DLD1 (cell line): ENCODE data around the gene TSC2.

ENCODE experiments used
- in situ Hi-C: cut with HindIII; loops from 2 replicates; pipeline ENCODE4 v1.10.0; 2017; ENCODE audit warnings: low sequenced_read_pairs

TSC2 gene

GRCh38 chr16:2042986-2043666, 4.7 kb upstream of the TSC2 start:
- in situ Hi-C loops, result no loop called here

GRCh38 chr16:2043667-2044451, 3.9 kb upstream of the TSC2 start:
- in situ Hi-C loops, result no loop called here

GRCh38 chr16:2044541-2044940, 3.2 kb upstream of the TSC2 start:
- in situ Hi-C loops, result no loop called here

GRCh38 chr16:2045965-2046892, 1.6 kb upstream of the TSC2 start:
- in situ Hi-C loops, result no loop called here

- in situ Hi-C loops, result no loop called here
Measured at GRCh38 chr16:2046893-2047329, 874 bp upstream of the TSC2 start.

GRCh38 chr16:2048116-2048543, 345 bp downstream of the TSC2 start:
- in situ Hi-C loops, result no loop called here

GRCh38 chr16:2053211-2053610, 5.4 kb downstream of the TSC2 start:
- in situ Hi-C loops, result no loop called here

GRCh38 chr16:2053897-2054296, 6.1 kb downstream of the TSC2 start:
- in situ Hi-C loops, result no loop called here

- in situ Hi-C loops, result no loop called here
Measured at GRCh38 chr16:2054543-2055245, 6.9 kb downstream of the TSC2 start.

GRCh38 chr16:2056077-2056476, 8.3 kb downstream of the TSC2 start:
- in situ Hi-C loops, result no loop called here

GRCh38 chr16:2056681-2057407, 9.1 kb downstream of the TSC2 start:
- in situ Hi-C loops, result no loop called here

- in situ Hi-C loops, result no loop called here
Measured at GRCh38 chr16:2057438-2057837, 9.7 kb downstream of the TSC2 start.

GRCh38 chr16:2058420-2058819, 10.6 kb downstream of the TSC2 start:
- in situ Hi-C loops, result no loop called here

- in situ Hi-C loops, result no loop called here
Measured at GRCh38 chr16:2058872-2059271, 11.1 kb downstream of the TSC2 start.

- in situ Hi-C loops, result no loop called here
Measured at GRCh38 chr16:2060346-2060745, 12.6 kb downstream of the TSC2 start.

- in situ Hi-C loops, result no loop called here
Measured at GRCh38 chr16:2061023-2061422, 13.2 kb downstream of the TSC2 start.

GRCh38 chr16:2061526-2061925, 13.7 kb downstream of the TSC2 start:
- in situ Hi-C loops, result no loop called here

GRCh38 chr16:2062801-2063200, 15.0 kb downstream of the TSC2 start:
- in situ Hi-C loops, result no loop called here

GRCh38 chr16:2063861-2064260, 16.1 kb downstream of the TSC2 start:
- in situ Hi-C loops, result no loop called here

- in situ Hi-C loops, result no loop called here
Measured at GRCh38 chr16:2064368-2064945, 16.7 kb downstream of the TSC2 start.
